Measurements from ENCODE around the gene TMEM167B. TPM values are rescaled to one million over a fixed set of nuclear protein-coding genes. Genes with fewer than 3 reads are reported as not detected.

The TMEM167B gene
- total and polyA plus RNA-seq, 2 of the 8 experiments (the other 6 are each of a cell fraction or from before 2014, with no cell fraction given): 3.6 to 14.8 TPM

GRCh38 chr1:109048335-109048734, 42.2 kb upstream of the TMEM167B start (continued):
- TF ChIP-seq PHF8 (conservative IDR thresholded peaks at IDR 0.05; ENCODE audit: low read depth, low read length) (no peak), POLR2A (IDR thresholded peaks at IDR 0.05; ENCODE audit: control extremely low read depth in 1 of 2, low read depth in 2 of 2, low read length in 2 of 2) (no peak), RBBP5 (IDR thresholded peaks at IDR 0.05; ENCODE audit: borderline replicate concordance, low read depth, low read length) (no peak), BCL11A (IDR thresholded peaks at IDR 0.05; ENCODE audit: low read depth in 2 of 2, low read length in 2 of 2) (no peak), SP1 (IDR thresholded peaks at IDR 0.05; ENCODE audit: low read depth, low read length) (no peak)

Measured in H1 (cell line).